GM12874 (cell line): ENCODE measurements around the gene SLC22A23.

Experiments
- CTCF ChIP-seq: IDR thresholded peaks from 2 replicates; pipeline ENCODE4 v1.5.1; 2011; ENCODE audit warnings: low read depth, mild to moderate bottlenecking, control low read depth, low read length, moderate library complexity; ENCODE audit not compliant: insufficient read depth

Gene SLC22A23

DNA sequence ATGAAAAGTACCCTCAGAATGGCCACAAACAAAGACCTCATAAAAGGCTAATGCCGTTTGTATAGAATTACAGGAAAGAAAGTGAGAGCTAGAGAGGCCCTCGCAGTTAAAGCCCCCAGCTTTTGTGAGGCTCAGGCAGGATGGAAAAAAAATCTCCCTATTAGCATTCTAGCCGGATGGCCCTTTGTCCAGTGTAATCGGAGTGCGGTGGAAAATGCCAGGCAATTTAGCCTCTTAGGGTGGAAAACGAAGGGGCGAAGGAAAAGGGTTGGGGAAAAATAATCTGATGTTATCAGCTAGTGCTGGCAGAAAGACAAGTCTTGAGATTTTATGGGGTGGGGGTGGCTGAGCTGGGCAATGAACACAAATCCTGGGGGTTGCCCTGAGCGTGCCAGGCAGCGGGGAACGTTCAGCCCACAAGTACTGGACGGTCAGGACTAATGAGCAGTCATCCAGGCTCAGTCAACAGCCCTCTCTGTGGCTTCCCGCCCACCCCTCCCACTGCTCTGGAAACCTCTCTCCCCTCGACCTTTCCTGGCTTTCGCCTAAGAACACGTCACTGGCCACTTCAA, 105.7 kb downstream of the SLC22A23 start:
- TF ChIP-seq CTCF, result no peak

- no peak for TF ChIP-seq CTCF
Observed at GRCh38 chr6:3350252-3350796, 106.5 kb downstream of the SLC22A23 start.

DNA sequence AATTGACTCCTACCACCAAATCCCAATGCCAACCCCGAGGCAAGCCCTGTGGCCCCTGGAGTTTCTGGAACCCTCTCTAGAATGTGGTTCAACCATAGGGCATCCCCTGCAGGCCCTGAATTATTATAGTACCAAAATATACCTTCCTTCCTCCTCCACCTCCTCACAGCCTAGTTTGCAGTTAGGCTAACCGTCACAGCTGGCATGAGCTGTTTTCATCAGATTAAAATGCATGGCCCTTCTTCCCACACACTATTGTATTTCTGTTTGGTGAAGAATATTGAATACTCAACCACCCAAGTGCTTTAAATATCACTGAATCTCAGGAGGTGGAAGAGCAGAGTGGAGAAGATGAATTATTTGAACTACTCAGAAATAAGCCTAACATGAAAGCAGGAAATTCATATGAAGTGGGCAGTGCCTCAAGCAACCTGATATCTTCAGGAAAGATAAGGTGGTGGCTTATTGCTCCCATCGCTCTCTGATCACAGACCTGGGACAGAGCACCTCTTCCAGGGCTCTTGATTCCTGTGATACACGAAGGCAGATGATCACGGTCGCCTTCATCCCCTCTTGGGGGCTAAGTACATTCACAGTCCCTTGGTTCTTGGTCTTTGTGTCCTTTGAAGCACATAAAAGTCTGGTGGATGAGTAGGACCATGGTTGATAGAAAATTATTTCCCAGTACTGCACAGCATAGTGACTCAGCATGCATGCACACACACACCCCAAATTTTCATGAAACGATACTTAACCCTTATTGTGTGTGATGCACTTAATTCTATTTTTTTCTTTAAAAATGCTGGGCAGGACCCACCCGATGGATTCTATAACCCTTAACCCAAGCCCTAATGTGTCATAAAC, 107.2 kb downstream of the SLC22A23 start:
- no peak for TF ChIP-seq CTCF

GRCh38 chr6:3348821-3349220, 108.0 kb downstream of the SLC22A23 start:
- TF ChIP-seq CTCF, result no peak

- TF ChIP-seq CTCF, result no peak
Observed at GRCh38 chr6:3347826-3348225, 109.0 kb downstream of the SLC22A23 start.

- no peak for TF ChIP-seq CTCF
Observed at GRCh38 chr6:3347247-3347646, 109.6 kb downstream of the SLC22A23 start.

- TF ChIP-seq CTCF, result no peak
Observed at GRCh38 chr6:3346476-3346875, 110.4 kb downstream of the SLC22A23 start.
